Measurements from ENCODE around the gene BRICD5. TPM values are rescaled to one million over a fixed set of nuclear protein-coding genes. Genes with fewer than 3 reads are reported as not detected.

BRICD5 gene
- total and polyA plus RNA-seq, 2 of the 13 experiments (the other 11 are each of a cell fraction or from before 2014, with no cell fraction given) = 1.6 to 5.8 TPM

DNA sequence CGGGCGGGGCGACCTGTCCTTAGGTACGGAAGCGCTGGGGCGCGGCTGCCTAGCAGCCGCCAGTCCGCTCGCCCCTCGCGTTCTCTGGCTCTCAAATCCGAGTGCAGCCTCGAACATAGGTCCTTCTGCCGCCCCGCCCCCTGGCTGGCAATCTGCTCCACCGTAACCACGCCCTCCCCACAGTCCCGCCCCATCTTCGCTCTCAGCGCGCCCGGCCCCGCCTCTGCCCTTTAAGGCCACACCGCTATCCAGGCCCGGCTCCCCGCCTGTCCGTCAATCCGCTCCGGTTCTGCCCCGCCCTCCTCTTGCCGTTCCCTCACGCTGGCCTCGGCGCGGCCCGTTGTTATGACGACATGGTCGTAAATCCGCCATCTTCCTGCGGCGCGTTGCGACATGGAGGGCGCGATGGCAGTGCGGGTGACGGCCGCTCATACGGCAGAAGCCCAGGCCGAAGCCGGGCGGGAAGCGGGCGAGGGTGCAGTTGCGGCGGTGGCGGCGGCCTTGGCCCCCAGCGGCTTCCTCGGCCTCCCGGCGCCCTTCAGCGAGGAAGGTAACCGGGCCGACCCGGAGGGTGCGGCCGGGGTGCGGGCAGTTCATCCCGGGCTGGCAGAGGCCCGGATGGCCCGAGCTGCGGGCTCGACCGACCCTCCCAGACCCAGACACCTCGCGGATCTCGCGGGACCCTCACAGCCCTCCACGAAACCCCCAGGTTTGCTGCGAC is 12.7 kb upstream of the BRICD5 start, which contains the start of gene E4F1 (continued):
- TF ChIP-seq, protein P1, sequence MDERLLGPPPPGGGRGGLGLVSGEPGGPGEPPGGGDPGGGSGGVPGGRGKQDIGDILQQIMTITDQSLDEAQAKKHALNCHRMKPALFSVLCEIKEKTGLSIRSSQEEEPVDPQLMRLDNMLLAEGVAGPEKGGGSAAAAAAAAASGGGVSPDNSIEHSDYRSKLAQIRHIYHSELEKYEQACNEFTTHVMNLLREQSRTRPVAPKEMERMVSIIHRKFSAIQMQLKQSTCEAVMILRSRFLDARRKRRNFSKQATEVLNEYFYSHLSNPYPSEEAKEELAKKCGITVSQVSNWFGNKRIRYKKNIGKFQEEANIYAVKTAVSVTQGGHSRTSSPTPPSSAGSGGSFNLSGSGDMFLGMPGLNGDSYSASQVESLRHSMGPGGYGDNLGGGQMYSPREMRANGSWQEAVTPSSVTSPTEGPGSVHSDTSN (CRISPR knock-in tag; IDR thresholded peaks at IDR 0.05) = peak; percentile 91
- TF ChIP-seq ZNF597 (CRISPR knock-in tag; IDR thresholded peaks at IDR 0.05) (no peak), ZNF280D (CRISPR knock-in tag; IDR thresholded peaks at IDR 0.05) (peak; percentile 52; the same call in 1 of the 2 replicates), ATF5 (CRISPR knock-in tag; IDR thresholded peaks at IDR 0.05; ENCODE audit: low read depth) (no peak), ZNF143 (CRISPR knock-in tag; IDR thresholded peaks at IDR 0.05) (peak; percentile 3), PHF5A (CRISPR knock-in tag; IDR thresholded peaks at IDR 0.05; ENCODE audit: low read depth, unreplicated experiment) (no peak), SKI (IDR thresholded peaks at IDR 0.05; ENCODE audit: partially characterized antibody) (peak; percentile 64), ZNF747 (CRISPR knock-in tag; IDR thresholded peaks at IDR 0.05; ENCODE audit: borderline replicate concordance) (peak; percentile 83; the same call in 1 of the 2 replicates), NPAS2 (CRISPR knock-in tag; IDR thresholded peaks at IDR 0.05; ENCODE audit: borderline replicate concordance) (no peak), ZMAT3 (CRISPR knock-in tag; conservative IDR thresholded peaks at IDR 0.05) (no peak; the same call in 1 of the 2 replicates), ZNF446 (CRISPR knock-in tag; IDR thresholded peaks at IDR 0.05) (no peak), HNRNPK (IDR thresholded peaks at IDR 0.05; ENCODE audit: low read depth, low read length, poor library complexity, severe bottlenecking) (peak; percentile 63), TP53 (CRISPR knock-in tag; conservative IDR thresholded peaks at IDR 0.05) (0 out of 2 replicates have a peak, but pooled peaks have one; percentile 51), ZNF691 (CRISPR knock-in tag; IDR thresholded peaks at IDR 0.05; ENCODE audit: borderline replicate concordance, low read depth) (peak; percentile 47; the same call in 1 of the 2 replicates), ZFP82 (CRISPR knock-in tag; IDR thresholded peaks at IDR 0.05; ENCODE audit: borderline replicate concordance) (no peak), STAT5B (CRISPR knock-in tag; IDR thresholded peaks at IDR 0.05) (no peak), RBFOX2 (IDR thresholded peaks at IDR 0.05; ENCODE audit: low read depth, low read length) (peak; percentile 92), ZNF724P (CRISPR knock-in tag; IDR thresholded peaks at IDR 0.05; ENCODE audit: borderline replicate concordance) (peak; percentile 37; the same call in 1 of the 2 replicates), ZFAT (CRISPR knock-in tag; conservative IDR thresholded peaks at IDR 0.05) (no peak), ZNF232 (CRISPR knock-in tag; IDR thresholded peaks at IDR 0.05; ENCODE audit: borderline replicate concordance) (peak; percentile 71; the same call in 1 of the 2 replicates), ZNF136 (CRISPR knock-in tag; IDR thresholded peaks at IDR 0.05; ENCODE audit: low read depth) (0 out of 2 replicates have a peak, but pooled peaks have one; percentile 16), PRPF4 (IDR thresholded peaks at IDR 0.05; ENCODE audit: low read depth, low read length, poor library complexity, severe bottlenecking) (no peak)
